Lower leg skin (tissue), 3 donors: ENCODE results near the gene RPRD1A.

Experiments
- POLR2A ChIP-seq, 2 donors: fragments of 450-650 bp; IDR thresholded peaks; one replicate each; pipeline ENCODE4 v1.6.1; 2016 to 2017; ENCODE audit warnings: antibody characterized with exemption in 2 of 2, mild to moderate bottlenecking in 1 of 2, moderate library complexity in 1 of 2
- TF ChIP-seq, protein P1 (sequence below), 3 donors: fragments of 450-650 bp; IDR thresholded peaks; one replicate each; pipeline ENCODE4 v1.5.1; 2016; ENCODE audit warnings: antibody characterized with exemption in 3 of 3, mild to moderate bottlenecking in 3 of 3, moderate library complexity in 2 of 3

GRCh38 chr18:36114251-36114650 lies 46.9 kb upstream of the RPRD1A start:
- TF ChIP-seq, protein P1, sequence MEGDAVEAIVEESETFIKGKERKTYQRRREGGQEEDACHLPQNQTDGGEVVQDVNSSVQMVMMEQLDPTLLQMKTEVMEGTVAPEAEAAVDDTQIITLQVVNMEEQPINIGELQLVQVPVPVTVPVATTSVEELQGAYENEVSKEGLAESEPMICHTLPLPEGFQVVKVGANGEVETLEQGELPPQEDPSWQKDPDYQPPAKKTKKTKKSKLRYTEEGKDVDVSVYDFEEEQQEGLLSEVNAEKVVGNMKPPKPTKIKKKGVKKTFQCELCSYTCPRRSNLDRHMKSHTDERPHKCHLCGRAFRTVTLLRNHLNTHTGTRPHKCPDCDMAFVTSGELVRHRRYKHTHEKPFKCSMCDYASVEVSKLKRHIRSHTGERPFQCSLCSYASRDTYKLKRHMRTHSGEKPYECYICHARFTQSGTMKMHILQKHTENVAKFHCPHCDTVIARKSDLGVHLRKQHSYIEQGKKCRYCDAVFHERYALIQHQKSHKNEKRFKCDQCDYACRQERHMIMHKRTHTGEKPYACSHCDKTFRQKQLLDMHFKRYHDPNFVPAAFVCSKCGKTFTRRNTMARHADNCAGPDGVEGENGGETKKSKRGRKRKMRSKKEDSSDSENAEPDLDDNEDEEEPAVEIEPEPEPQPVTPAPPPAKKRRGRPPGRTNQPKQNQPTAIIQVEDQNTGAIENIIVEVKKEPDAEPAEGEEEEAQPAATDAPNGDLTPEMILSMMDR (IDR thresholded peaks at IDR 0.05) = no peak
- TF ChIP-seq POLR2A (IDR thresholded peaks at IDR 0.05) = no peak
